ENCODE results near the gene GLOD4. TPM values are rescaled to one million over a fixed set of nuclear protein-coding genes. Genes with fewer than 3 reads are reported as not detected.
"Not testable (repeated sequence)": the region's sequence is repeated elsewhere in the genome, so short reads cannot be mapped to it uniquely, and the experiment has no call there.

Gene GLOD4
- total RNA-seq, 1 donor from 2014 or later, result 53.4 TPM

DNA sequence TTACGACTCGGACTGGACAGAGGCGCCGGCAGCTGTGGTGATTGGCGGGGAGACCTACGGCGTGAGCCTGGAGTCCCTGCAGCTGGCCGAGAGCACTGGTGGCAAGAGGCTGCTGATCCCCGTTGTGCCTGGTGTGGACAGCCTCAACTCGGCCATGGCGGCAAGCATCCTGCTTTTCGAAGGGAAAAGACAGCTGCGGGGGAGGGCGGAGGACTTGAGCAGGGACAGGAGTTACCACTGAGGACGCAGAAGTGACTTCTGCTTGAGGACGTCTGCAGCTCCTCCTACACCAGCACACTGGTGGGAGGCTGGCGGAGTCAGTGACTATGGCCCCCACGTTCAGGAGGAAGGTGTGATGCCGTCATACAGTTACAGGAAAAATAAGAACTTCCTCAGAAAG is 9.7 kb upstream of the GLOD4 start:
- Mint-ChIP-seq H3K4me1 (ENCODE audit: low read depth) (peaks cover 15% of the 10 kb centered on the region), H3K4me3 (ENCODE audit: unreplicated experiment) (no peak overlapping the region), H3K36me3 (ENCODE audit: low read depth) (peaks cover 8% of the 10 kb centered on the region), H3K9me3 (ENCODE audit: low read depth) (no peaks in the 10 kb centered on the region), H3K27me3 (ENCODE audit: low read depth) (no peaks in the 10 kb centered on the region), H3K27ac (ENCODE audit: unreplicated experiment) (no peak overlapping the region)
- peak; percentile 89 for DNase-seq (ENCODE audit: low spot score)
- TF ChIP-seq CTCF (IDR thresholded peaks at IDR 0.05), result no peak

- H3K4me3 Mint-ChIP-seq (ENCODE audit: unreplicated experiment); H3K36me3 Mint-ChIP-seq (ENCODE audit: low read depth); H3K9me3 Mint-ChIP-seq (ENCODE audit: low read depth); H3K27me3 Mint-ChIP-seq (ENCODE audit: low read depth); H3K27ac Mint-ChIP-seq (ENCODE audit: unreplicated experiment): not testable (repeated sequence)
- peaks cover 15% of the 10 kb centered on the region for H3K4me1 Mint-ChIP-seq (ENCODE audit: low read depth)
- DNase-seq (ENCODE audit: low spot score), result peak; percentile 58
These were observed 8.8 kb upstream of the GLOD4 start for GRCh38 chr17:790874-791247.

DNA sequence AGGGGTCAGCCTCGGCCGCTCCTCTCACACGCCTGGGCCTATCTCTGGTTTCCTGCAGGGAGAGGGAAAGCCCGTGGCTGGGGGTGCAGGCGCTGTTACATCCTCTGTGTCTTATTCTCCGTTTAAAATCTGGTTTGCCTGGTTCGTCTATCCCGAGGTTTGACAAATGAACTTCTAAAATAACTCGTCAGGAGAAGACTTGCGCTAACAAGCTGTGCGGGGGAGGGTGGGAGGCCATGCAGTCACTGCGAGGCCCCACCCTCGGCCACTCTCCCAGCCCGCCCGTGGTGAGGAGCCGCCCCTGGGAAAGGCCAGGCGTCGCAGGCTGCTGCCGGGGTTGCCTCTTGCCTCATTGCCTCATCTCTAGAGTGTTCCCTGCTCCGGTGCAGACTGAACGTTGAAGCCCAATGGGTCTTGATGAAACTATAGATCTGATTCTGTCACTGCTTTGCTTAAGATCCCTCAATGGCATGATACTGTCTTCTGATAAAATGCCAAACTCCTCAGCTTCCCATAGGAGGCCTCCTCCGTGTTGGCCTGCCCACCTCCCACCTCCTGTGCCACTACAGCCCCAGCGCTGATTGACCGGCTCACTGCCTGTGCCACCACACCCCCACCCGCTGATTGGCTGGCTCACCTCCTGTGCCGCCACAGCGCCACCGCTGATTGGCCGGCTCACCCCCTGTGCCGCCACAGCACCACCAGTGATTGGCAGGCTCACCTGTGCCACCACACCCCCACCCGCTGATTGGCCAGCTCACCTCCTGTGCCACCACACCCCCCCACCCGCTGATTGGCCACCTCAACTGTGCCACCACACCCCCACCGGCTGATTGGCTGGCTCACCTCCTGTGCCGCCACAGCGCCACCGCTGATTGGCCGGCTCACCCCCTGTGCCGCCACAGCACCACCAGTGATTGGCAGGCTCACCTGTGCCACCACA is 8.1 kb upstream of the GLOD4 start:
- peak; percentile 79 for DNase-seq (ENCODE audit: low spot score)
- H3K36me3 Mint-ChIP-seq (ENCODE audit: low read depth); H3K27ac Mint-ChIP-seq (ENCODE audit: unreplicated experiment); H3K4me3 Mint-ChIP-seq (ENCODE audit: unreplicated experiment); H3K27me3 Mint-ChIP-seq (ENCODE audit: low read depth); H3K9me3 Mint-ChIP-seq (ENCODE audit: low read depth): not testable (repeated sequence)
- peaks cover 12% of the 10 kb centered on the region for H3K4me1 Mint-ChIP-seq (ENCODE audit: low read depth)

- Mint-ChIP-seq H3K36me3 (ENCODE audit: low read depth) (peaks cover 2% of the 10 kb centered on the region), H3K27ac (ENCODE audit: unreplicated experiment) (peak overlapping the region; percentile 45), H3K9me3 (ENCODE audit: low read depth) (no peaks in the 10 kb centered on the region), H3K27me3 (ENCODE audit: low read depth) (no peaks in the 10 kb centered on the region), H3K4me1 (ENCODE audit: low read depth) (peaks cover 9% of the 10 kb centered on the region), H3K4me3 (ENCODE audit: unreplicated experiment) (no peak overlapping the region)
- TF ChIP-seq CTCF (IDR thresholded peaks at IDR 0.05), result no peak
- DNase-seq (ENCODE audit: low spot score), result no peak
These were observed 7.2 kb upstream of the GLOD4 start for GRCh38 chr17:789160-789840.

DNA sequence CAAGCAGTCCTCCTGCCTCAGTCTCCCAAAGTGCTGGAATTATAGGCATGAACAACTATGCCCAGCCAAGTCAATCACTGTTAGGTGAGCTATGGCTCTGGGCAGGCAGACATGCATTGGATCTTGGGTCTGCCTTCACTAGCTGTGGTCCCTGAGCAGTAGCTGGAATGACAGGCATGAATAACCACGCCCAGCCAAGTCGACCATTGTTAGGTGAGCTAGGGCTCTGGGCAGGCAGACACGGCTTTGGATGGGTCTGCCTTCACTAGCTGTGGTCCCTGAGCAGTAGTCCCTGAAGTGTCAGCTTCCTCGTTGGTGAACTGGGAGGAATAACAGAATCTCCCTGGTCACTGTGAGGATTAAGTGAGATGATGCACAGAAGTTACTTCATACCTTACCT is 6.5 kb upstream of the GLOD4 start:
- H3K27me3 Mint-ChIP-seq (ENCODE audit: low read depth), result no peaks in the 10 kb centered on the region
- peaks cover 2% of the 10 kb centered on the region for H3K36me3 Mint-ChIP-seq (ENCODE audit: low read depth)
- TF ChIP-seq CTCF (IDR thresholded peaks at IDR 0.05), result no peak
- DNase-seq (ENCODE audit: low spot score), result no peak
- no peak overlapping the region for H3K27ac Mint-ChIP-seq (ENCODE audit: unreplicated experiment)
- H3K9me3 Mint-ChIP-seq (ENCODE audit: low read depth), result no peaks in the 10 kb centered on the region
- H3K4me1 Mint-ChIP-seq (ENCODE audit: low read depth), result peaks cover 11% of the 10 kb centered on the region
- no peak overlapping the region for H3K4me3 Mint-ChIP-seq (ENCODE audit: unreplicated experiment)

- no peak for TF ChIP-seq CTCF (IDR thresholded peaks at IDR 0.05)
- H3K36me3 Mint-ChIP-seq (ENCODE audit: low read depth), result peaks cover 2% of the 10 kb centered on the region
- peaks cover 18% of the 10 kb centered on the region for H3K4me1 Mint-ChIP-seq (ENCODE audit: low read depth)
- H3K27ac Mint-ChIP-seq (ENCODE audit: unreplicated experiment), result no peak overlapping the region
- no peaks in the 10 kb centered on the region for H3K27me3 Mint-ChIP-seq (ENCODE audit: low read depth)
- DNase-seq (ENCODE audit: low spot score), result no peak
- H3K4me3 Mint-ChIP-seq (ENCODE audit: unreplicated experiment), result no peak overlapping the region
- H3K9me3 Mint-ChIP-seq (ENCODE audit: low read depth), result no peaks in the 10 kb centered on the region
These were observed 5.7 kb upstream of the GLOD4 start for GRCh38 chr17:787641-788221.

GRCh38 chr17:785901-786300 is 3.8 kb upstream of the GLOD4 start:
- not testable (repeated sequence) for DNase-seq (ENCODE audit: low spot score); H3K9me3 Mint-ChIP-seq (ENCODE audit: low read depth); H3K27ac Mint-ChIP-seq (ENCODE audit: unreplicated experiment); H3K36me3 Mint-ChIP-seq (ENCODE audit: low read depth); H3K27me3 Mint-ChIP-seq (ENCODE audit: low read depth); H3K4me3 Mint-ChIP-seq (ENCODE audit: unreplicated experiment)
- H3K4me1 Mint-ChIP-seq (ENCODE audit: low read depth), result peaks cover 26% of the 10 kb centered on the region

All from chondrocyte (in vitro differentiated cells).